ENCODE measurements around the gene PAM16.

GRCh38 chr16:4316108-4316863 is 34.8 kb downstream of the PAM16 start:
- TF ChIP-seq CTCF (IDR thresholded peaks at IDR 0.05; ENCODE audit: control extremely low read depth in 1 of 3, insufficient read depth in 1 of 3, low read depth in 1 of 3, low read length in 3 of 3) (no peak), POLR2A (IDR thresholded peaks at IDR 0.05; ENCODE audit: control extremely low read depth in 1 of 2, low read depth in 2 of 2, low read length in 2 of 2) (no peak), NANOG (IDR thresholded peaks at IDR 0.05; ENCODE audit: insufficient read depth, low read depth, low read length, poor library complexity, severe bottlenecking) (no peak), TEAD4 (IDR thresholded peaks at IDR 0.05; ENCODE audit: low read depth, low read length) (no peak), SP4 (IDR thresholded peaks at IDR 0.05; ENCODE audit: low read length) (no peak), POLR2AphosphoS5 (IDR thresholded peaks at IDR 0.05; ENCODE audit: low read depth, low read length) (no peak), BCL11A (IDR thresholded peaks at IDR 0.05; ENCODE audit: low read depth in 2 of 2, low read length in 2 of 2) (no peak), RNF2 (IDR thresholded peaks at IDR 0.05; ENCODE audit: borderline replicate concordance, low read depth, low read length, missing control alignments, poor library complexity, severe bottlenecking) (no peak), CEBPB (IDR thresholded peaks at IDR 0.05; ENCODE audit: low read depth, low read length) (no peak), CHD1 (IDR thresholded peaks at IDR 0.05; ENCODE audit: low read depth, low read length) (no peak)
